Ishikawa (cell line): ENCODE data around the gene RGSL1.

Source experiments
- CEBPB ChIP-seq: IDR thresholded peaks from 2 replicates; pipeline ENCODE4 v1.6.1; 2012
- EP300 ChIP-seq: IDR thresholded peaks from 2 replicates; pipeline ENCODE4 v1.6.1; 2012; ENCODE audit warnings: borderline replicate concordance
- MAX ChIP-seq: IDR thresholded peaks from 2 replicates; pipeline ENCODE4 v1.6.1; 2012
- RAD21 ChIP-seq: IDR thresholded peaks from 2 replicates; pipeline ENCODE4 v1.6.1; 2012; ENCODE audit warnings: low read depth
- REST ChIP-seq: IDR thresholded peaks from 2 replicates; pipeline ENCODE4 v1.6.1; 2012; ENCODE audit warnings: low read depth, mild to moderate bottlenecking
- TAF1 ChIP-seq: IDR thresholded peaks from 2 replicates; pipeline ENCODE4 v1.6.1; 2012; ENCODE audit warnings: low read depth, mild to moderate bottlenecking
- TEAD4 ChIP-seq: IDR thresholded peaks from 2 replicates; pipeline ENCODE4 v1.6.1; 2012
- YY1 ChIP-seq: IDR thresholded peaks from 2 replicates; pipeline ENCODE4 v1.6.1; 2012; ENCODE audit warnings: low read depth
- ZBTB7A ChIP-seq: IDR thresholded peaks from 2 replicates; pipeline ENCODE4 v1.6.1; 2012; ENCODE audit warnings: low read depth

- TF ChIP-seq MAX (no peak), ZBTB7A (no peak), YY1 (no peak), RAD21 (no peak), CEBPB (no peak), EP300 (no peak), TAF1 (no peak), REST (no peak), TEAD4 (no peak)
These were observed 3.7 kb downstream of the RGSL1 start for GRCh38 chr1:182453631-182454030.
